Keratinocyte (primary cell): ENCODE data around the gene KBTBD2. TPM values are rescaled to one million over a fixed set of nuclear protein-coding genes. Genes with fewer than 3 reads are reported as not detected.

Experiments
- DNase-seq: peaks from one replicate; pipeline ENCODE4 v3.0.0-alpha.2; 2011; ENCODE audit warnings: low read depth, missing footprints, low spot score
- FAIRE-seq: peaks from 2 replicates; lab custom pipeline; 2011; peaks lifted over from hg19 to GRCh38; lab: Jason Lieb, UNC
- H2AFZ ChIP-seq: 2 replicates; pipeline ENCODE4 v1.6.0; 2012; ENCODE audit warnings: low read length, control low read depth, inconsistent platforms; ENCODE audit not compliant: control insufficient read depth
- H3K27ac ChIP-seq: 2 replicates; pipeline ENCODE4 v1.5.1; 2011; ENCODE audit warnings: low read length; ENCODE audit not compliant: control insufficient read depth, insufficient read depth
- H3K27me3 ChIP-seq: 3 replicates; pipeline ENCODE4 v1.6.0; 2011; ENCODE audit warnings: low read length; ENCODE audit not compliant: control insufficient read depth, insufficient read depth; ENCODE audit errors: extremely low read depth
- H3K36me3 ChIP-seq, 2 experiments: 2 replicates in 1 of 2; 3 replicates in 1 of 2; pipeline ENCODE4 v1.5.1; 2011; ENCODE audit warnings: low read length in 2 of 2, mild to moderate bottlenecking in 1 of 2; ENCODE audit not compliant: control insufficient read depth in 2 of 2, insufficient read depth in 2 of 2; ENCODE audit errors: extremely low read depth in 1 of 2
- H3K4me1 ChIP-seq: 3 replicates; pipeline ENCODE4 v1.5.1; 2011; ENCODE audit warnings: low read length; ENCODE audit not compliant: control insufficient read depth, insufficient read depth; ENCODE audit errors: extremely low read depth
- H3K4me2 ChIP-seq: 3 replicates; pipeline ENCODE4 v1.6.0; 2011; ENCODE audit warnings: low read depth, low read length; ENCODE audit not compliant: control insufficient read depth, insufficient read depth; ENCODE audit errors: extremely low read depth
- H3K4me3 ChIP-seq, 3 experiments: fragments of 200-600 bp in 1 of 3; sonication (generic) in 1 of 3; 2 replicates in 2 of 3; 3 replicates in 1 of 3; pipeline ENCODE4 v1.5.1; 2011 to 2016; ENCODE audit warnings: low read length in 3 of 3, mild to moderate bottlenecking in 3 of 3, control low read depth in 2 of 3, inconsistent platforms in 1 of 3, low read depth in 1 of 3, mixed read lengths in 1 of 3, mixed run types in 1 of 3, moderate library complexity in 1 of 3; ENCODE audit not compliant: control insufficient read depth in 2 of 3, insufficient read depth in 2 of 3; ENCODE audit errors: extremely low read depth in 1 of 3
- H3K79me2 ChIP-seq: 2 replicates; pipeline ENCODE4 v1.6.0; 2012; ENCODE audit warnings: low read length; ENCODE audit not compliant: control insufficient read depth, insufficient read depth
- H3K9ac ChIP-seq: 3 replicates; pipeline ENCODE4 v1.6.0; 2011; ENCODE audit warnings: low read length; ENCODE audit not compliant: control insufficient read depth, insufficient read depth; ENCODE audit errors: extremely low read depth
- H3K9me1 ChIP-seq: 3 replicates; pipeline ENCODE4 v1.6.0; 2011; ENCODE audit warnings: low read length; ENCODE audit not compliant: control insufficient read depth, insufficient read depth; ENCODE audit errors: extremely low read depth
- H3K9me3 ChIP-seq: 2 replicates; pipeline ENCODE4 v1.5.1; 2012; ENCODE audit warnings: low read depth, low read length; ENCODE audit not compliant: control insufficient read depth
- H4K20me1 ChIP-seq: 3 replicates; pipeline ENCODE4 v1.6.0; 2011; ENCODE audit warnings: low read length; ENCODE audit not compliant: control insufficient read depth, insufficient read depth; ENCODE audit errors: extremely low read depth
- EZH2 ChIP-seq: IDR thresholded peaks from one replicate; pipeline ENCODE4 v1.6.1; 2012; ENCODE audit warnings: inconsistent platforms, mild to moderate bottlenecking, low read length, moderate library complexity
- dilution Hi-C: fragments of 300-500 bp; cut with MboI; formaldehyde crosslinking; loops from one replicate; pipeline ENCODE4 v1.7.0; 2020; ENCODE audit warnings: low sequenced_read_pairs; ENCODE audit not compliant: extremely low pct_ligation_motif_present
- polyA plus RNA-seq, 5 experiments: library from polyadenylated mRNA; depleted of rRNA in 3 of 5; stranded (reverse) in 3 of 5; stranded (forward) in 1 of 5; unstranded in 1 of 5; fragments of >200 nt; gene quantifications; 1 replicate in 1 of 5; 2 replicates in 3 of 5; 3 replicates in 1 of 5; pipeline versions ENCODE4 v1.2.1 to v1.2.3, GENCODE V29; 2011 to 2012; ENCODE audit warnings: missing spikeins in 2 of 5, low read depth in 1 of 5, low replicate concordance in 1 of 5
- TF ChIP-seq, protein P1 (sequence below), 3 experiments: IDR thresholded peaks in 1 of 3; conservative IDR thresholded peaks in 1 of 3; optimal IDR thresholded peaks in 1 of 3; 2 replicates in 2 of 3; 3 replicates in 1 of 3; pipeline versions ENCODE3 to v1.5.1; 2011; ENCODE audit warnings: low read length in 3 of 3, mild to moderate bottlenecking in 3 of 3, moderate library complexity in 2 of 3, control low read depth in 1 of 3, inconsistent platforms in 1 of 3; ENCODE audit not compliant: insufficient read depth in 2 of 3; ENCODE audit errors: extremely low read depth in 1 of 3

Gene KBTBD2
- polyA plus RNA-seq, 1 donor (not counting 4 experiments of a cell fraction or from before 2014, with no cell fraction given) = 28.2 TPM

DNA sequence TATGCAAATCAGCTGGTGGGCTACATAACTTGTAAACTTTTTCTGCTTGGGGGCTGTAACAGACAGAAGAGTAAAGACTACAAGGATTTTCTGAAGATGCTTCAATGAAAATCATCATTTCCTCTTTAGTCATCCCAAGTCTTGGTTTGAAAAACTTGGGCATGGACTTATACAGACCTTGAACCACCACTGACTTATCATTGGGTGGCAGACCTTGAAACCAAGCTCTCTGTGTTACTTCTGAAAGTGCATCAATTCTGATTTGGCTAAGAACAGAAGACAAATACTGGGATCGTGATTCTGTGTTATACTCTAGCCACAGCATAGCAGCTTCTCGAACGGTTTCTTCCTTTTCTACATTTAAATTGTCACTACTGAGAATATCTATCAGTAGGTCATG, 21.3 kb downstream of the KBTBD2 start:
- Histone ChIP-seq H3K36me3 (peaks cover 11 to 16% of the 10 kb centered on the region in 2 experiments), H3K9me3 (no peaks in the 10 kb centered on the region), H3K4me3 (no peak overlapping the region), H3K9ac (no peak overlapping the region), H3K79me2 (peaks cover 2% of the 10 kb centered on the region), H3K4me1 (no peaks in the 10 kb centered on the region), H3K4me2 (no peak overlapping the region), H3K9me1 (no peaks in the 10 kb centered on the region), H3K27ac (no peak overlapping the region), H3K27me3 (no peaks in the 10 kb centered on the region), H4K20me1 (no peaks in the 10 kb centered on the region), H2AFZ (no peak overlapping the region)
- DNase-seq = no peak
- no peak for FAIRE-seq
- dilution Hi-C loops = no loop called here
- TF ChIP-seq, protein P1, sequence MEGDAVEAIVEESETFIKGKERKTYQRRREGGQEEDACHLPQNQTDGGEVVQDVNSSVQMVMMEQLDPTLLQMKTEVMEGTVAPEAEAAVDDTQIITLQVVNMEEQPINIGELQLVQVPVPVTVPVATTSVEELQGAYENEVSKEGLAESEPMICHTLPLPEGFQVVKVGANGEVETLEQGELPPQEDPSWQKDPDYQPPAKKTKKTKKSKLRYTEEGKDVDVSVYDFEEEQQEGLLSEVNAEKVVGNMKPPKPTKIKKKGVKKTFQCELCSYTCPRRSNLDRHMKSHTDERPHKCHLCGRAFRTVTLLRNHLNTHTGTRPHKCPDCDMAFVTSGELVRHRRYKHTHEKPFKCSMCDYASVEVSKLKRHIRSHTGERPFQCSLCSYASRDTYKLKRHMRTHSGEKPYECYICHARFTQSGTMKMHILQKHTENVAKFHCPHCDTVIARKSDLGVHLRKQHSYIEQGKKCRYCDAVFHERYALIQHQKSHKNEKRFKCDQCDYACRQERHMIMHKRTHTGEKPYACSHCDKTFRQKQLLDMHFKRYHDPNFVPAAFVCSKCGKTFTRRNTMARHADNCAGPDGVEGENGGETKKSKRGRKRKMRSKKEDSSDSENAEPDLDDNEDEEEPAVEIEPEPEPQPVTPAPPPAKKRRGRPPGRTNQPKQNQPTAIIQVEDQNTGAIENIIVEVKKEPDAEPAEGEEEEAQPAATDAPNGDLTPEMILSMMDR (optimal IDR thresholded peaks at IDR 0.05 in 1 of 3, IDR thresholded peaks at IDR 0.05 in 1 of 3, conservative IDR thresholded peaks at IDR 0.05 in 1 of 3; ENCODE audit: extremely low read depth in 1 of 3, insufficient read depth in 2 of 3, low read length in 3 of 3) = no peak
- no peak for TF ChIP-seq EZH2

DNA sequence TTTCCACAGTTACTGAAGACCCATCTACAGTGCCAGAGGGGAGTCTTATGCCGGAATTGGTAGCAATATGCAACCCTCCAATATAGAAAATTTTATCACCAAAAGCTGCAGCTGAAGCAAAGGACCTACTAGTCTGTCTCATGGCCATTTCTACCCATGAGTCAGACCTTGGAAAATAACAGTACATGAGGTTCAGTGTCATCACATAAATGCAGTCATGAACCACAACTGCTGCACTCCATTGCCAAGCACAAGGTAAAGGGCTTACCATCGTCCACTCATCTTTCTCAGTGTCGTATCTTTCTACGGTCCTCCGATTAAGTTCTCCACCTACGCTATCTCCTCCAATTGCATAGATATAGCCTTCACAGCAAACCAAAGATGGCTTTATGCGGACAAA, 21.8 kb downstream of the KBTBD2 start:
- H3K4me3 ChIP-seq = no peak overlapping the region
- H3K4me2 ChIP-seq = no peak overlapping the region
- no peak overlapping the region for H2AFZ ChIP-seq
- FAIRE-seq = no peak
- H3K9me1 ChIP-seq = no peaks in the 10 kb centered on the region
- no peaks in the 10 kb centered on the region for H3K79me2 ChIP-seq
- no peak overlapping the region for H3K27ac ChIP-seq
- peaks cover 10% of the 10 kb centered on the region in 2 experiments for H3K36me3 ChIP-seq
- dilution Hi-C loops = no loop called here
- H3K27me3 ChIP-seq = no peaks in the 10 kb centered on the region
- no peaks in the 10 kb centered on the region for H3K4me1 ChIP-seq
- DNase-seq = no peak
- H4K20me1 ChIP-seq = no peaks in the 10 kb centered on the region
- no peaks in the 10 kb centered on the region for H3K9me3 ChIP-seq
- TF ChIP-seq, protein P1 (optimal IDR thresholded peaks at IDR 0.05 in 1 of 3, IDR thresholded peaks at IDR 0.05 in 1 of 3, conservative IDR thresholded peaks at IDR 0.05 in 1 of 3; ENCODE audit: extremely low read depth in 1 of 3, insufficient read depth in 2 of 3, low read length in 3 of 3) = no peak
- TF ChIP-seq EZH2 = no peak
- no peak overlapping the region for H3K9ac ChIP-seq
